C4-2B (cell line): ENCODE results near the gene AACS.

Source experiments
- CTCF ChIP-seq: fragments of 450-650 bp; conservative IDR thresholded peaks from 2 replicates; pipeline ENCODE4 v1.5.1; 2017; ENCODE audit warnings: mild to moderate bottlenecking
- ZFX ChIP-seq: fragments of 450-650 bp; IDR thresholded peaks from 2 replicates; pipeline ENCODE4 v1.6.1; 2017

- TF ChIP-seq CTCF: no peak
- no peak for TF ChIP-seq ZFX
Observed at GRCh38 chr12:125110641-125111360, 45.6 kb downstream of the AACS start.
